Hepatocyte (in vitro differentiated cells): Measurements from ENCODE around the gene CEBPB. TPM values are rescaled to one million over a fixed set of nuclear protein-coding genes. Genes with fewer than 3 reads are reported as not detected.

ENCODE experiments used
- DNase-seq: peaks from one replicate; pipeline ENCODE4 v3.0.0-alpha.2; 2016; ENCODE audit warnings: low spot score
- H2AFZ ChIP-seq: fragments of 200-600 bp; sonication (generic); 2 replicates; pipeline ENCODE4 v1.6.0; 2016; ENCODE audit warnings: antibody characterized with exemption, mild to moderate bottlenecking
- H3K27ac ChIP-seq: fragments of 200-600 bp; sonication (generic); 2 replicates; pipeline ENCODE4 v1.5.1; 2016; ENCODE audit warnings: mild to moderate bottlenecking
- H3K27me3 ChIP-seq: fragments of 200-600 bp; sonication (generic); 2 replicates; pipeline ENCODE4 v1.6.1; 2016
- H3K36me3 ChIP-seq: fragments of 200-600 bp; sonication (generic); replicated peaks from 2 replicates; pipeline ENCODE4 v1.5.1; 2016; ENCODE audit warnings: low read depth; ENCODE audit not compliant: insufficient read depth
- H3K4me1 ChIP-seq: fragments of 200-600 bp; sonication (generic); 2 replicates; pipeline ENCODE4 v1.5.1; 2016; ENCODE audit warnings: mild to moderate bottlenecking, moderate library complexity; ENCODE audit not compliant: insufficient read depth
- H3K4me2 ChIP-seq: fragments of 200-600 bp; sonication (generic); 2 replicates; pipeline ENCODE4 v1.6.0; 2016
- H3K4me3 ChIP-seq: fragments of 200-600 bp; sonication (generic); 2 replicates; pipeline ENCODE4 v1.5.1; 2016; ENCODE audit warnings: mild to moderate bottlenecking
- H3K79me2 ChIP-seq: fragments of 200-600 bp; sonication (generic); 2 replicates; pipeline ENCODE4 v1.6.0; 2017; ENCODE audit warnings: mild to moderate bottlenecking
- H3K9me2 ChIP-seq: fragments of 200-600 bp; sonication (generic); replicated peaks from 2 replicates; pipeline ENCODE4 v1.6.0; 2017; ENCODE audit warnings: mild to moderate bottlenecking; ENCODE audit not compliant: insufficient read depth
- H3K9me3 ChIP-seq: fragments of 200-600 bp; sonication (generic); 2 replicates; pipeline ENCODE4 v1.5.1; 2016; ENCODE audit warnings: low read depth, mild to moderate bottlenecking
- H4K20me1 ChIP-seq: fragments of 200-600 bp; sonication (generic); 2 replicates; pipeline ENCODE4 v1.6.0; 2016; ENCODE audit warnings: mild to moderate bottlenecking; ENCODE audit not compliant: insufficient read depth, poor library complexity, severe bottlenecking
- CTCF ChIP-seq: fragments of 200-600 bp; sonication (generic); IDR thresholded peaks from 2 replicates; pipeline ENCODE4 v1.5.1; 2016; ENCODE audit warnings: antibody characterized with exemption, mild to moderate bottlenecking; ENCODE audit not compliant: poor library complexity
- EZH2 ChIP-seq: fragments of 200-600 bp; sonication (generic); IDR thresholded peaks from 2 replicates; pipeline ENCODE4 v1.6.1; 2016; ENCODE audit warnings: antibody characterized with exemption, mild to moderate bottlenecking, borderline replicate concordance
- EZH2phosphoT487 ChIP-seq: fragments of 200-600 bp; sonication (generic); IDR thresholded peaks from one replicate; pipeline ENCODE4 v1.6.1; 2018; ENCODE audit warnings: antibody characterized with exemption, mild to moderate bottlenecking, low read depth, moderate library complexity; ENCODE audit not compliant: unreplicated experiment, severe bottlenecking
- WGBS: methylation state at CpG from one replicate; pipeline ENCODE4 v1.1.6; 2016; ENCODE audit warnings: low lambda C conversion rate; ENCODE audit errors: missing lambda C conversion rate; 5-methylcytosine and 5-hydroxymethylcytosine counted together
- polyA plus RNA-seq: library from polyadenylated mRNA; unstranded; fragments of >200 nt; fragmentation: Nextera tagmentation; extraction: Ambion mirVana; gene quantifications from 2 replicates; pipeline ENCODE4 v1.2.1, GENCODE V29; 2016
- total RNA-seq: library from RNA; depleted of rRNA; stranded (reverse); fragments of >200 nt; gene quantifications from 2 replicates; pipeline ENCODE4 v1.2.3, GENCODE V29; 2014

Gene CEBPB
- total and polyA plus RNA-seq, 2 experiments from 2014 or later = 58.9 to 159 TPM

DNA sequence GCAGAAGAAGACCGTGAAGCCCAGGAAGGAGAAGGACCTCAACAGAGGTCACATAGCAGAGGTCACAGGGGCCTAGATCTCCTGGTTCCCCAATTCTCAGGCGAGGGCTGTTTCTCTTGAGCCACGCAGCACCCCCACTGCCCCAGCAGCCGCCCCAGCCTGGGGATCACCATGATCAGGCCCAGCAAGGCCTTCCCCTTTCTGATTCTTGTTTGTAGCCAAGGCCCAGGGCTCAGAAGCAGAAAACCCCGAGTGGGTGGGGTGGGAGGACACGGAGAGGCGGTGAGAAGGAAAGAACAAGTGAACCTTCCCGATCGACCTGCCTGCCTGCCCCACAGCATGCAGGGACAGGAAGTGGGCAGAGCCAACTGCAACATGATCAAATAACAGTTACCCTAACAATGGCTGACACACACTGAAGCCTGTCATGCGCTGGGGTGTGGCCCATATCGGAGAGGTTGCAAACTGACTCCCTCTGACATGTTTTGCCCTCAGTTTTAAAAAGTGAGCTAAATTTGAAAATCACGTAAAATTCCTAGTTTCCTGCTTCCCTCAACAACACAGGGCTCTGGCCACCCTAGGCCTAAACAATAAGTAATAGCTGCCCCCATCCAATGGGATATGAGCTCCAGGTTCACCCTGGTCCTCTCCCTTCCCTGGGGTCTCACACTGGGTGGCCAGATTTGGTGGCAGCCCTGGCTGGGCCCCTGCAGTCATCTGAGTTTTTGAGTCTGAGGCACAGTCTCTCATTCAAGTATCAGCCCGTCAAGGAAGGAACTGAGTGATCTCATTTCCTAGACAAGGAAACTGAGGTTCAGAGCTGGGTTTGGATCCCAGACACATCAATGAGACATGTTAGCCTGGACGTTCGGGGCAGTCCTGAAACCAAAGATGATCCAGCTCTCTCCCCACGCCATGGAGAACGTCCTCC, 43.6 kb upstream of the CEBPB start:
- H3K27me3 ChIP-seq = no peaks in the 10 kb centered on the region
- DNase-seq = no peak
- no peaks in the 10 kb centered on the region for H3K36me3 ChIP-seq
- H3K4me1 ChIP-seq = peaks cover 25% of the 10 kb centered on the region
- no peak overlapping the region for H3K4me2 ChIP-seq
- H3K27ac ChIP-seq = peak overlapping the region; percentile 64
- no peaks in the 10 kb centered on the region for H3K9me3 ChIP-seq
- WGBS = 81% methylated on average over 17 of the region's 17 CpGs
- H3K4me3 ChIP-seq = no peak overlapping the region
- no peaks in the 10 kb centered on the region for H3K9me2 ChIP-seq
- TF ChIP-seq CTCF (no peak), EZH2 (no peak), EZH2phosphoT487 (no peak)
- peaks cover 88% of the 10 kb centered on the region for H3K79me2 ChIP-seq
- peaks cover 7% of the 10 kb centered on the region for H4K20me1 ChIP-seq
- H2AFZ ChIP-seq = no peak overlapping the region

- Histone ChIP-seq H3K9me2 (no peaks in the 10 kb centered on the region), H3K27me3 (no peaks in the 10 kb centered on the region), H3K4me3 (no peak overlapping the region), H3K4me1 (peaks cover 34% of the 10 kb centered on the region), H3K36me3 (no peaks in the 10 kb centered on the region), H3K27ac (no peak overlapping the region), H3K9me3 (no peaks in the 10 kb centered on the region), H4K20me1 (no peaks in the 10 kb centered on the region), H2AFZ (no peak overlapping the region), H3K4me2 (peak overlapping the region; percentile 95), H3K79me2 (peaks cover 86% of the 10 kb centered on the region)
- TF ChIP-seq CTCF (no peak), EZH2phosphoT487 (no peak), EZH2 (no peak)
- no peak for DNase-seq
- 81% methylated on average over 14 of the region's 16 CpGs for WGBS
These were observed 41.0 kb upstream of the CEBPB start for GRCh38 chr20:50149481-50150254.

- 71% methylated on average over 10 of the region's 10 CpGs for WGBS
- Histone ChIP-seq H3K27ac (peak overlapping the region; percentile 88), H3K4me1 (peaks cover 34% of the 10 kb centered on the region), H4K20me1 (no peaks in the 10 kb centered on the region), H3K79me2 (peaks cover 72% of the 10 kb centered on the region), H3K9me2 (no peaks in the 10 kb centered on the region), H3K4me2 (peak overlapping the region; percentile 95), H2AFZ (no peak overlapping the region), H3K4me3 (no peak overlapping the region), H3K36me3 (no peaks in the 10 kb centered on the region), H3K27me3 (no peaks in the 10 kb centered on the region), H3K9me3 (no peaks in the 10 kb centered on the region)
- DNase-seq = no peak
- TF ChIP-seq EZH2 (no peak), CTCF (no peak), EZH2phosphoT487 (no peak)
These were observed 39.4 kb upstream of the CEBPB start for GRCh38 chr20:50151034-50151743.
